HG03521 (cell line): Measurements from ENCODE around the gene FGG.
"Not testable (repeated sequence)": the region's sequence is repeated elsewhere in the genome, so short reads cannot be mapped to it uniquely, and the experiment has no call there.

Experiments used
- ATAC-seq: cut with Tn5 transposase; IDR thresholded peaks from one replicate; pipeline ENCODE4 v1.9.1; 2021; ENCODE audit warnings: mild to moderate bottlenecking, moderate library complexity; ENCODE audit not compliant: unreplicated experiment

FGG gene

DNA sequence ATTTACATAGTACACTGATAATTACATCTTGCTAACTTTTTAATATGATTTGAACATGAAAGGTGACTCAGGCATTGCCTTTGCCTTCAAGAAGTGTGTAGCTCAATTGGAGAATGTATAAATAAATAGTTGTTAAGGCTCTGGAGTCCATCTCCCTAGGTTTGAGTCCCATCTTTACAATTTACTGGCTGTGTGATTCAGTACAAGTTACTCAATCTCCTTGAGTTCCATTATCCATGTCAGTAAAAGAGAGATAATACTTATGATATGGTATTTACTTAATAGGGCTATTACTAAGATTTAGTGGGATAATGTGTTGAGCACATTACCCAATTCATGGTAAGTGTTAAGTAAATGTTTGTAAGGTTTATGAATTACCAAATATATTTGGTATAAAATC is 1.9 kb upstream of the FGG start:
- ATAC-seq, result no peak

DNA sequence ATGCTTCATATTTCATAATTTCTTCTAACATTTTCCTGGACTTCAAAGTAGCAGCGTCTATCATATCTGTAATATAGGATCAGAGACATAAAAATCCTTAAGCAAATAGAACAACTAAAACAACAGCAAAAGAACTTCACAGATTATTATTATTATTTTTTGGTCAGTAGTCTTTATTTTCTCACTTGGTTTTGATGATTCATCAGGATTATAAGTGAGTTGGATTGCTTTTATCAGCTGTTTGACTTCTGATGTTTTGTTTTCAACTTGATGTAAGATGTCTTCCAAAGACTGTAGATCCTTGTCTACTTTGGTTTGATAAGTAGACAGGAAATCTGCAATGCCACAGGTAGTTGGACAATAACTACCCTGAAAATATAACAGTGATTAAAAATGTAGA is 623 bp downstream of the FGG start:
- ATAC-seq, result no peak

DNA sequence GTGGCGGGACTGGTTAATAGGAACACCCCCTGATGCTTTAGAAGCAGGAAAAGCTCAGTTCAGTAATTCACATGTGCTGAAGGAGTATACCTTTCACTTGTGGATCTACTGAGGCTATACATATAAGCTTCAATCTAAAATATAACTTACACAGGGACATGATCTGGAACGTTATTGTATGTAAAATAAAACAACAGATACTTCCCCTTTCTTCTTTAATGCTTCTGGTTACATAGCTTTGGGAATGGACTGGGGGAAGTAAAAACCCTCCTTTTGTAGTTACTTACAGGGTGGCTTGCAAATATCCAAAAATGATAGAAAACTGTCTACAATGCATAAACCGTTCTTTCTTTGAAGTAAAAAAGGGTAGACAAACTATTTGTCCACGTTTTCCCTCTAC is 1.9 kb downstream of the FGG start:
- no peak for ATAC-seq

DNA sequence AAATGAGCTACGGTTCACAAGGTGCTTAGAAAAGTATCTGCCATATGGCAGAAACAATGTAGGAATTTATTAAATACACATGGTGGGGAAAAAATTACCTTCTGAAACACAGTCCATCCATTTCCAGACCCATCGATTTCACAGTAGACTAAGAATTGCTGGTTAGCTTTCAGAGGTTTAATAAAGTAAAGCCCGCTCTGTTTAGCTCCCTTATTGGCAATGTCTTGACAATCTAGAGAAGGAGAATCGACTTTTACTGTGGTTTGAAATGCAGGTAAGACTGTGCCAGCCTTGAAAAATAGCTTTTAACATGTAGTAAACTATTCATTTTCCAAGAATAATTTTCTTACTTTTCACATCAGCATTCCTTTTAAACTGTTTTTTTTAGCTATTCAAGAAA is 2.9 kb downstream of the FGG start:
- no peak for ATAC-seq

DNA sequence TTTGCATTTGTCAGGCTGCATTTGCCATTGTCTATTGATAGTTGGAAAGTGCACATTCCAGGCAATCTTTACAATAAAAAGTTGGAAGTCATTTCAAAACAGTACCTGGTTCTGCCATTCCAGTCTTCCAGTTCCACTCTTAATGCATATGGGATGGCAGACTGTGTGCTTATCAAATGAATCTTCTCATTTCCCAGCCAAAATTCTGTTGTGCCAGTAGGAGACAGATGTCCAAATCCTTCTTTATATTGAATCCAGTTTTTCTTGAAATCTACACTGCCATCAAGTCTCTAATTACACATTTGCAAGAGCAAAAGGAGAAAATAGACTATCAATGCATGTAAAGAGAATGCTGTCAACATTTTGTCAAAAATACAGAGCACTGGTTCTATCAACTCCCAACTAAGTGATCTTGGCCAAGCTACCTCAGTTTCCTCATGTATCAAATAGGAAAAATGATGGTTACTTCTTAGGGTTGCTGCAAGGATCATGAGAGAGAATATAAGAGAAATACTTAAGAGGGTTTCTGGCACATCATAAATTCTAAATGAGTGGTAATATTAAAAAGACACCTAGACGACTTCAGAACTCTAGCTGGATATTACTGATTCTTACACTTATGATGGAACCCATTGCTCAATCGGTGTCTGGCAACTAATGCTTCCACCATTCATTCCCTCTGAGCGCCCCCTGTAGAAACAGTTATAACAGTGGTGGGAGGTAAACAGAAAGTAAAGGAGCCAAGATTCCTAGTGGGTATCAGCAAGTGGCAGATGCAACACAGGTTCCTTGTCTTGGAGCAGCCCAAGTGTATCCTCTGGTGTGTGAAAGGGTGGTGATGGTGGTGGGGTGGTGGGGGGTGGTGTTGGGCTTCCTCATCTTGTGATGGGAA is 3.8 kb downstream of the FGG start:
- ATAC-seq, result no peak

DNA sequence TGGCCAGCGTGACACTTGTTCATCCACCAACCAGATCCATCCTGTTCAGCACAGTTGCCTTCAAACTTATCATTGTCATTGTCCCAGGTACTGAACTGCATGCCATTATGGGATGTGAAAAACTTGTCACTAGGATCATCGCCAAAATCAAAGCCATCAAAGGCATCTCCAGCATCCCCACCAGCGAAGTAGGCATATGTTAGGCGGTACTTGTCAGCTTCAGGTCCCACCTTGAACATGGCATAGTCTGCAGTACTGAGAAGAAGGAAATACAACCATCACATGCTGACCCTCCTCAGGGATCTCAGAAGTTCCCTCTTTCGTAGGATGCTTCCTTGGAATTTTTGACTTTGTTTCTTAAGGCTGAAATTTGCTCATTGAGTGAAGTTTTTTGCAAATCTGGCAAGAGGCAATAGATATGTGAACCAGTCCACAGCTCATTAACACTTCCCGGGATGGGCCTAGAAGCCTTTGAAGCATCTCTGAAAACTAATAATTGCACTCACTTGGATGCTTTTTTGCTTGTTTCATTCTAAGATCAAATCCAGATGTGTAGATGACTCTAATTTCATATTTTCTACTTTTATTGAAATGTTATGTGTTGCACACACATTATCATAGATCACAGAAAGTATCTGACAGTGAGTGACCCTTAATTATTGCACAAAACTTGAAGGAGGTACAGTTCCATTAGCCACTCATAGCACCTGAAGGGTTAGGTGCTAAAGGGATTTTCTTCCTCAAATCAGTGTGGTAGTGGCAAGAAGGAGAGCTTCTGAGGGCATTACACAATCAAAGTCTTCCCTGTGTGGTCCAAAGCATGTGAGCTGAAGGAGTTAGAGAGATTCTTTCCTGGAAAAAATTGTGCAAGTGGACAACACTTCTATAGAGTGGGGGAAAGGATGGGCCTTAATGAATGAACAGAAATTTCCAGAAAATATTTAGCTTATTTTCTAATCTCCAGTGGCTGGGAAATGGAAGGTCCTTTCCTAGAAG is 5.4 kb downstream of the FGG start:
- ATAC-seq, result no peak

DNA sequence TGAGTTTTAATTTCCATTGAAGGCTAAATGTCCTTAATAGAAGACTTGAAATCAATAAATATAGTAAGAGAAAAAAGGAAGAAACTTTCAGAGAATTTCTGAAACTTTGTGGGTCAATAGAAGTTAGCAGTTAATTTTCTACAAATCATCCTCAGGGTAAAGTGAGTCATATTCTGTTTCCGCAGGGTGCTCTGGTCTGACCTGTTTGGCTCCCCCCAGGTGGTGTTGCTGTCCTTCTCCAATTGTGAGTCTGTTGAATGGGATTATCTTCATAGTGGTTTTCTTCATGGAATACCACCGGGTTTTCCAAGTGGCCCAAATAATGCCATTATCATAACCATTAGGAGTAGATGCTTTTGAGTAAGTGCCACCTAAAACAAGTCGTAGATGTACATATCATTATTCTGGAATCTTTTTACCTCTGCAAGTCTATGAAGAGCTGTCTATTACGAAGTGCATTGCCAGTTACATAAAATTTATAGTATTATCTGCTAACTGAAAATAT is 7.7 kb downstream of the FGG start:
- ATAC-seq, result no peak

DNA sequence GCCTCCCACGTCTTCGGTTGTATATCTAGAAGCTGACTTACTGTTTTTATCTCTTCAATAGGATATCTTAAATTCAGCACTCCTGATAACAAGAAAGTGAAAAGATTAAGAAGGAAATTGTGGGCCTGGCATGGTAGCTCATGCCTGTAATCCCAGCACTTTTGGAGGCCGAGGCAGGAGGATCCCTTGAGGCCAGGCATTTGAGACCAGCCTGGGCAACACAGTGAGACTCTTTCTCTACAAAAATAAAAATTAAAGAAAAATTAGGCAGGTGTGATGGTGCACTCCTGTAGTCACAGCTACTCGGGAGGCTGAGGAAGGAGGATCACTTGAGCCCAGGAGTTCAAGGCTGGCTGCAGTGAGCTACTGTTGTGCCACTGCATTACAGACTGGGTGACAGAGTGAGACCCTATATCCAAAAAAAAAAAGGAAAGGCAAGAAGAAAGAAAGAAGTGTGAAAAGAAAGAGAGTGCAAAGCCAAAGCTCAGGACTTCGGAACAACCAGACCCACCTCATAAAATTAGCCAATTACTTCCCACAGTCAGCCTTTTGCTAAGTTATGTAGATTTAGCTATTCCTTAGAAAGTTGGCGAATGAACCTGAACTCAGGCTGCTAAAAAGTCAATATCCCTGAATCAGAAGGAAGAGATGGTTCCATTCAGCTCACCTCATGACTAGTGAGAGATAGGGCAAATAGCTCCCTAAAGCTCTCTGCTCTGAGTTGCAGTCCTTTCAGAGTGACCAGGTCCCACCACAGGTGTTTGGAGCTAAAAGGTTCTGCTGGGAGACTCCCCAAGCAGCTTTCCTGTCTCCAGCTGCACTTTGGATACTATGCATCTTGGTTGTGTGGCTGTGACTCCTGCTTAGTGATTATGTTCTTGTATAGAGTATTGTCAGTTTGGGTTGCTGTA is 9.2 kb downstream of the FGG start:
- no peak for ATAC-seq

DNA sequence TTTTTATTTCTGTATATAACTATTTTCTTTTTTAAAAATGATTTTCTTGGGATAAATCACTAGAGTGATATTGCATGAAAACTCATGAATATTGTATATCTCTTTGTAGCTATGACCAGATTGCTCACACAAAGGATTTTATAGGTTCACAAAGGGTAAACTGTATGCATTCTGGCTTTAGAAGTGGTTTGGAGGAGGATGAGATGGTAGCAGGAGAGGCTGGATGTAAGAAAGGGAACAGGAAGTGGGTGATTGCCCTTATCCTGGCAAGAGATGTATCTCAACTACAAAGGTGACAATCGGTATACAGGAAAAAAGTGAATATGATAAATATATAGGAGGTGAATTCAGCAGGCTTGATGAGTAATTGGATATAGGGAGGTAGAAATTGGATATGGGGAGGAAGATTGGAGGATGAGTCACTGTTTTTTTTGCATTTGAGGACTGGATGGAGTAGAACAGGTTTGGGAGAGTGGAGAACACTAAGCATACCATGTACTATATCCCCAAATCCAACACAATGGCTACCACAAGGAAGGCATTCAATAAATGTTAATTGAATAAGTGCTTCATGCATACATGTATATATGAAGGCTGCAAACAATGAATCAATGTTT is 9.9 kb downstream of the FGG start:
- no peak for ATAC-seq

DNA sequence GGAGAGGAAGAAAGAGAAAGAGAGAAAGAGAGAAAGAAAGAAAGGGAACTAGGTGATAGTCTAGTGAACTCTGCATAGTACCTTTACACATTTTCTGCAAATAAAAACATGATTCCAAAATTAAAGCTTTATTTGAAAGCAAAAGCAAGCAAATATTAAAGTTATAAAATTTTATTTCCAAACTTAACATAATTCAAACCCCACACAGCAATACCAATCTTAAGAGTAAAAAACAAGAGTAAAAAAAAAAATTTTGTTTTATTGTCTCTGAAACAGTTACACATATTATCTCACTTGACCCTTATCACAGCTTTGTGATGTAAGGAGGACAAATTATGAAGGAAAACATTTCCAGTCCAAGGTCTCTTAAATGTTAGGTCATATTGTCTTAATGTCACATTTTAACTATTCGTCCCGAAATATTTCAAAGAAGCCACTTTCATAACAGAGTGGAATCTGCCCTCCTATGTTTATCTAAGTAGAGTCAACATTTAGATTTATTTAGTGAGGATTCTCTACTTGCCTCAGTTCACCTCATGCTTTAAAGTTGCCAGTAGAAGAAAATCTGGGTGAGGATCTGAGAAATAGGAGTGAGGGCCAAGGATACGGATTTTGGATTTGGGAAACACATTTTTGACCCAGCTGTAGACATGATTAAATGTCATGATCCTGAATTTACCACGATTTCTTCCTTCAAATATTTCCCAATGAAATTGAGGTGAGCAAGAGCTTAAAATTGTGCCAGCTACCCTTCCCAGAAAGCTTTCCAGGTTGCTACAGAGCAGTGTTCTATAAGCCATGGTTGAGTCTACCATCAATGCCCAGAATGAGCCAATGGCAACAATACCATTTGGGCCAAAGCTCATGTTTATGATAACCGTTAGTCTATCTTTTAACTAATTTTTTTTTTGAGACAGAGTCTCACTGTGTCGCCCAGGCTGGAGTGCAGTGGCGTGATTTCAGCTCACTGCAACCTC is 14.4 kb downstream of the FGG start:
- no peak for ATAC-seq

DNA sequence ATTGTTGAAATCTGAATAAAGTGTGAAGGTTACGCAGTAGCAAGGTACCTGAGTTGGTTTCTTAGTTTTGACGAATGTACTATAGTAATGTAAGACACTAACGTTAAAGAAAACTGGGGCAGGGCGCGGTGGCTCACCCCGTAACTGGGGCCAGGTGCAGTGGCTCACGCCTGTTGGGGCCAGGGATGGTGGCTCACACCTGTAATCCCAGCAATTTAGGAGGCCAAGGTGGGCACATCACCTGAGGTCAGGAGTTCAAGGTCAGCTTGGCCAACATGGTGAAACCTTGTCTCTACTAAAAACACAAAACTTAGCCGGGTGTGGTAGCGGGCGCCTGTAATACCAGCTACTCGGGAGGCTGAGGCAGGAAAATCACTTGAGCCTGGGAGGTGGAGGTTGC is 15.2 kb downstream of the FGG start:
- ATAC-seq, result not testable (repeated sequence)

DNA sequence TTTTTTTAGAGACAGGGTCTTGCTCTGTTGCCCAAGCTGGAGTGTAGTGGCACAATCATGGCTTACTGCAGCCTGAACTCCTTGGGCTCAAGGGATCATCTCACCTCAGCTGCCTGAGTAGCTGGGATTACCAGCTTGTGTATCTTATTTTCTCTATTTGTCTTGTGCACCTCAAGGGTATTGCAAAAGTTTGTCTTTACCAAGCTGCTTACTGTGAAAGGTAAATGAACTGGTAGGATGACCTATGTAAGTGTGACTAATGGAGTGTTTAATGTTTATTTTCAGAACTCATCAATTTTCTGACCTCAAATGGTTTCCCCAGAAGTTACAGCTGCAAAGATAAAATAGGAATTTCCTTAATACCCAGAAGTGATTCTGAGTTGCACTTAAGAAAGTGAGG is 16.6 kb downstream of the FGG start:
- ATAC-seq, result no peak

DNA sequence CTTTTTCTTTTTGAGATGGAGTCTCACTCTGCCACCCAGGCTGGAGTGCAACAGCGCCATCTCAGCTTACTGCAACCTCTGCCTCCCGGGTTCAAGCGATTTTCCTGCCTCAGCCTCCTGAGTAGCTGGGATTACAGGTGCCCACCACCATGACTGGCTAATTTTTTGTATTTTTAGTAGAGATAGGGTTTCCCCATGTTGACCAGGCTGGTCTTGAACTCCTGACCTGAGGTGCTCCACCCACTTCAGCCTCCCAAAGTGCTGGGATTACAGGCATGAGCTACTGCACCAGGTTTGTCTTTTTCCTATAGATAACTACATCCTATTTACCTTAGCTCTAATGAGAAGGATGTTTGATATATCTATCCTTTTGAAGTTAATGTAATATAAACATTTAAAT is 18.1 kb downstream of the FGG start:
- not testable (repeated sequence) for ATAC-seq

DNA sequence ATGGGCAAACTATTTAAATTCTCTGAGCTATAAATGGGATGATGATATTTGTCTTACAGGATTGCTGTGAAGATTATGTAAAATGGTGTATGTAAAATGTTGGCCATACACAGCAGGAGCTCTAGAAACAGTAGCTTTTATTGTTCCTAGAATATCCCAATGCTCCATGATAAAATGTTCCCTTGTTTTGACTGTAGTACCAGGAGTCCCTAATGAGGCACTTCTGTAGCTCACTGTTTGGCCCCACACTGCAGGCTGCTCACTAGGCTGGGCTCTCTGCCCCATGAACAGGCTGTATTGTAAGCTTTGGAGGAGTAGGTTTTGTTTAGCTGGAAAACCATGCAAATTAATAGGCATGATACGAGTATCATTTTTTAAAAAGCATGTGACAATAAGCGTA is 18.6 kb downstream of the FGG start:
- ATAC-seq, result no peak

DNA sequence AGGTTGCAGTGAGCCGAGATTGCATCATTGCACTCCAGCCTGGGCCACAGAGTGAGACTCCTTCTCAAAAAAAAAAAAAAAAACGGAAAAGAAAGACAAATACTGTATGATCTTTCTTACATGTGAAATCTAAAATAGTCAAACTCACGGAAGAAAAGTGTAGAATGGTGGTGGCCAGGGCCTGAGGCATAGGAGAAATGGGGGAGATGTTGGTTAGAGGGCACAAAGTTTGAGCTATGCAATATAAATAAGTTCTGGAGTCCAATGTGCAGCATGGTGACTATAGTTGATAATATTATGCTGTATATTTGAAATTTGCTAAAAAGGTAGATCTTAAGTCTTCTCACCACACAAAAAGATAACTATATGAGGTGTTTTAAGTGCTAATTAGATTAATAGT is 20.6 kb downstream of the FGG start:
- no peak for ATAC-seq

DNA sequence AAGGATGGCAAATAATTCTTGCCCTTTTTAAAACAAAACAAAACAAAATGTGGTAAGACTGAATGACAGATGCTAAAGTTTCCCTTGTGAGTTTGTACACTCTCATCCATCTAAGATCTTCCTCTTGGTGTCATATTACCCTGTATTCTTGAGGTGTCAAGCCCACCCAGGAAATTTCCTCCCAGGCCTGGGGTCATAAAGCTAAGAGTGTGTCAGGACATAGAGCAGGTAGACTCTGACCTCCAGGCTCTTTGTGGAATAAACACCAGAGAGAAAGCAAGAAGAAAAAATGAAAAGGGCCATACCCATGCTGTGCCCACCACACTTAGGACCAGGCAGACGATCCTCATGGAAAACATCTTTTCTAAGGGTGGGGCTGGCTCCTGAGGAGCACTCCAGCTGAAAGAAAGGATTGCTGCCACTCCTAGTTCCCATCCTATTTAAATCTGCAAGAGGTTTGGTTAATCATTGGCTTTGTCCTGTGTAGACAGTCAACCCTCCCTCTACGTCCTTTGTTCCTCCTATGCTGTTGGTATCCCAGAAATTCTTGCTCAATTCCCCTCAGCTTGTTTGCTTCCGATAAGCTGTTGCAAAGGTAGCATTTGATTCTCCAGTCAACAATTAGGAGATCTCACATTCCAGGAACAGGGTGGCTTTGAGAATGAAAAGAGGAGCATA is 22.0 kb downstream of the FGG start, which contains the start of gene FGA:
TSS of gene FGA (minus strand) at position 414 of the 678 bp plus-strand sequence. CDS start at position 359, 55 bp downstream.
- ATAC-seq, result no peak

DNA sequence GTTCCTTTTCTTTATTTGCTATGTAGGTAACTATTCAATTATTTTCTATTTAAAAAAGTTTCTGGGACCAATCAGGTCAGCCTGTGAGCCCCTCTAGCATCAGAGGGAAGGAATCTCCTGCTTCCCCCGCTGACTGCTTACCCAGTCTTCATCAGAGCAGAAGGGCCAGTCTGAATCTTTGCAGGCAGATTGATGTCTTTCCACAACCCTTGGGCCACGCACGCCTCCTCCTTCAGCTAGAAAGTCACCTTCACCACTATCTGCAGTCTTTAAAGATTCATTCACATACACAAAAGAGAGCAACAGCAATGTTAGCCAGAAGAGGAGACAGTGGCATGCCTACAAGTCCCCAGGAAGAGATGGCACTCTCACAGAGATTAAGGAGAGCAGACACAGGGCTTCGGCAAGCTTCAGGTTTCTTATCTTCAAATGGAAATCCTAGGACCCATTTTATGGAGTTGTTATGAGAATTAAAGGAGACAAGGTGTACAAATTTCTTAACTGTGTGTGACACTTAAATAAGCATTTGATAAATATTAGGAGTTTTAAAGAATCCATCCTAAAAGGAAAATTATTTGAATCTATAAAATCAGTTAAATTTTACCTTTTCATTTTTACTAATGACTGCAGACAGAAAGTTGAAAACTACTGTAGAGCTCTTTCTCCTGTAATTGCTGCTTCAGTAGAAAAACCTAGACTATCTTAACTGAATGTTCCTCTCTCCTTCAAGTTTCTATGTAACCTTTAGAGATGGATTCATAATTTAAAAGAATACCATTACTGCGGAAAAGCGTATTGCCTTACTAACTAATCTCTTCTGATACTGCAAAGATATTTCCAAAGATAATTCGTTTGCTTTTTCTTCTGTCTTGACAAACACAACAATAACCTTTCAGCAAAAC is 22.9 kb downstream of the FGG start:
- ATAC-seq, result no peak
